HG03575 (cell line): ENCODE data around the gene CLIC2.

ENCODE experiments used
- ATAC-seq: cut with Tn5 transposase; IDR thresholded peaks from one replicate; pipeline ENCODE4 v1.9.1; 2021; ENCODE audit not compliant: unreplicated experiment, insufficient number of reproducible peaks, low FRiP score; ENCODE audit errors: extremely low read depth

The CLIC2 gene

GRCh38 chrX:155266439-155266838 lies 68.0 kb downstream of the CLIC2 start:
- ATAC-seq: no peak

GRCh38 chrX:155263854-155264628 lies 70.4 kb downstream of the CLIC2 start, which contains the start of gene RAB39B:
Gene RAB39B (minus strand): TSS chrX:155264491. CDS start chrX:155264288, 203 bp downstream.
- ATAC-seq: peak; percentile 57

- no peak for ATAC-seq
Measured at GRCh38 chrX:155262970-155263754, 71.3 kb downstream of the CLIC2 start.

- ATAC-seq: no peak
Measured at GRCh38 chrX:155259752-155260151, 74.7 kb downstream of the CLIC2 start.

- ATAC-seq: no peak
Measured at GRCh38 chrX:155251391-155251790, 83.0 kb downstream of the CLIC2 start.

- no peak for ATAC-seq
Measured at GRCh38 chrX:155247497-155247896, 86.9 kb downstream of the CLIC2 start.

- ATAC-seq: no peak
Measured at GRCh38 chrX:155246748-155247147, 87.7 kb downstream of the CLIC2 start.

GRCh38 chrX:155242300-155242699 lies 92.1 kb downstream of the CLIC2 start:
- ATAC-seq: no peak

- no peak for ATAC-seq
Measured at GRCh38 chrX:155237719-155238118, 96.7 kb downstream of the CLIC2 start.

- ATAC-seq: no peak
Measured at GRCh38 chrX:155235891-155236290, 98.5 kb downstream of the CLIC2 start.

- no peak for ATAC-seq
Measured at GRCh38 chrX:155231163-155231562, 103.3 kb downstream of the CLIC2 start.
